ENCODE results near the gene LRIG1.
"Not testable (repeated sequence)": the region's sequence is repeated elsewhere in the genome, so short reads cannot be mapped to it uniquely, and the experiment has no call there.

LRIG1 gene

DNA sequence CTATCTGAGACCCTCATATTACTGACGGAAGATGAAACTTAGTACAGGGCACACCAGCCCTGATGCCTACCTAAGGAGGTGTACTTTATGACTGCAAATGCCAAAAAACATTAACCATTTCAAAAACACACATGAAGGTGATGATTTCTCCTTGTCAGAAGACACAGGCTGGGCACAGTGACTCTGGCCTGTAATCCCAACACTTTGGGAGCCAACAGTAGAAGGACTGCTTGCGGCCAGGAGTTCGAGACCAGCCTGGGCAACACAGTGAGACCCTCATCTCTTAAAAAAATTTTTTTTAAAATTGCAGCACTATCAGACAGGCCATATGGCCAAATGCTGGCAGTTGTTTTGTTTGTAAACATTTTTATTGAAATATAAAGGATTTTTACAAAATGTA, 73.5 kb downstream of the LRIG1 start:
- H3K4me3 ChIP-seq (ENCODE audit: low read depth, low read length), result no peak overlapping the region
- TF ChIP-seq, protein P1, sequence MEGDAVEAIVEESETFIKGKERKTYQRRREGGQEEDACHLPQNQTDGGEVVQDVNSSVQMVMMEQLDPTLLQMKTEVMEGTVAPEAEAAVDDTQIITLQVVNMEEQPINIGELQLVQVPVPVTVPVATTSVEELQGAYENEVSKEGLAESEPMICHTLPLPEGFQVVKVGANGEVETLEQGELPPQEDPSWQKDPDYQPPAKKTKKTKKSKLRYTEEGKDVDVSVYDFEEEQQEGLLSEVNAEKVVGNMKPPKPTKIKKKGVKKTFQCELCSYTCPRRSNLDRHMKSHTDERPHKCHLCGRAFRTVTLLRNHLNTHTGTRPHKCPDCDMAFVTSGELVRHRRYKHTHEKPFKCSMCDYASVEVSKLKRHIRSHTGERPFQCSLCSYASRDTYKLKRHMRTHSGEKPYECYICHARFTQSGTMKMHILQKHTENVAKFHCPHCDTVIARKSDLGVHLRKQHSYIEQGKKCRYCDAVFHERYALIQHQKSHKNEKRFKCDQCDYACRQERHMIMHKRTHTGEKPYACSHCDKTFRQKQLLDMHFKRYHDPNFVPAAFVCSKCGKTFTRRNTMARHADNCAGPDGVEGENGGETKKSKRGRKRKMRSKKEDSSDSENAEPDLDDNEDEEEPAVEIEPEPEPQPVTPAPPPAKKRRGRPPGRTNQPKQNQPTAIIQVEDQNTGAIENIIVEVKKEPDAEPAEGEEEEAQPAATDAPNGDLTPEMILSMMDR (IDR thresholded peaks at IDR 0.05; ENCODE audit: control insufficient read depth, extremely low read depth, insufficient read depth), result no peak
- DNase-seq (ENCODE audit: low read depth), result no peak

DNA sequence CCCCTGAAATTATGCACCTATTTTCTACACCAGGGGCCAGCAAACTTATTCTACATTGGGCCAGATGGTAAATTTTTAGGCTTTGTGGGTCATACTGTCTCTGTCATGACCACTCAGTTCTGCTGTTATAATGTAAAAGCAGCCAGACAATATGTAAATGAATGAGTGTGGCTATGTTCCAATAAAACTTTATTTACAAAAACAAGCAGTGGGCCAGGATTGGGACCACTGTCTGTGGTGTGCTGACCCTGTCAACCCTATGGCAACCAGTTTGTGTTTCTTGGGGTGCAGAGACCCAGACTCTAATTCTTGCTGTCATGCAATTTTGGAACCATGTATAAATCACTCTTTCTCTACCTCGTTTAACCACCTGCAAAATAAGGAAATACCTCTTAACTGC, 74.7 kb downstream of the LRIG1 start:
- H3K4me3 ChIP-seq (ENCODE audit: low read depth, low read length), result no peak overlapping the region
- TF ChIP-seq, protein P1 (IDR thresholded peaks at IDR 0.05; ENCODE audit: control insufficient read depth, extremely low read depth, insufficient read depth), result no peak
- DNase-seq (ENCODE audit: low read depth), result no peak

DNA sequence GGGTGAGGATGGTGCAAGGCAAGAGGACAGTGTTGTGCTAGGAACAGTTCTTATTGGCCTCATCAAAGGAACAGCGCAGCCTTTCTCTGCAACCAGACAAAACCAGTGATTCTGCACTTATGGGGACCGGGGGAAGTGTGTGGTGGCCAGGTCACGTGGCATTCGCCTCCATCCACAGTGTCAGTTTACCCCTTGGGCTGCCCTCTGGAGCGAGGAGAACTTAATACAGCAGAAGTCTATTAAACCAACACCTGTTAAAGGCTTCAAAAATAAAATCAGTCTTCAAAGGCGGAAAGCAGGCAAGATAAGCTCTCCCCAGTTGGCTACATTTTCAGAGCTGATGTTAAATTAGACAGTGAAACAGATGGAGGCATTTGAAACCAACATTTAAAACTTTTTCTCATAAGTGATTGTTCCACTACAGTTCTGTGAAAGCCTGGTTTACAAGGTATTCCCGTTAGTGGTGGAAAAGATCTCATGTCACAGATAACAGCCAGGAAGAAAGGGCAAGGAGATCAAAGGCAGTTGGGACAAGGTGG, 75.2 kb downstream of the LRIG1 start:
- TF ChIP-seq, protein P1 (IDR thresholded peaks at IDR 0.05; ENCODE audit: control insufficient read depth, extremely low read depth, insufficient read depth), result no peak
- no peak for DNase-seq (ENCODE audit: low read depth)
- H3K4me3 ChIP-seq (ENCODE audit: low read depth, low read length), result no peak overlapping the region

DNA sequence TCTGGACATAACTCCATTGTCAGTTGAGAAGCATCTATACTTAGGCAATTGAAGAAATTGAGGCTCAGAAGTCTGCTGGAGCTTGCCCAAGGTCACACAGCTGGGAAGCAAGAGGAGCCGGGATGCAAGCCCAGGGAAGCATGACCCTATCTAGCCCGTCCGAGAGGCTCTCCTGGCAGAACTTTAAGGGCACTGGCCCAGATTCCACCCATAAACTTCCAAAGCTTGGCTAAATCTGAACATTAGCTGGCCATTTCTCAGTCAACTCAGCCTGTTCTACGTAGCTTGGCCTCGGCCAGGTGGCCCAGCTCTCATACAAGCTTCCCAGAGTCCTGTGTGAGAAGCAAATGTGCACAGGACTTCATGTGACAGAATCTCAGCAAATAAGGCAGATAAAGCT, 75.8 kb downstream of the LRIG1 start:
- DNase-seq (ENCODE audit: low read depth), result peak; percentile 95
- no peak overlapping the region for H3K4me3 ChIP-seq (ENCODE audit: low read depth, low read length)
- TF ChIP-seq, protein P1 (IDR thresholded peaks at IDR 0.05; ENCODE audit: control insufficient read depth, extremely low read depth, insufficient read depth), result no peak

DNA sequence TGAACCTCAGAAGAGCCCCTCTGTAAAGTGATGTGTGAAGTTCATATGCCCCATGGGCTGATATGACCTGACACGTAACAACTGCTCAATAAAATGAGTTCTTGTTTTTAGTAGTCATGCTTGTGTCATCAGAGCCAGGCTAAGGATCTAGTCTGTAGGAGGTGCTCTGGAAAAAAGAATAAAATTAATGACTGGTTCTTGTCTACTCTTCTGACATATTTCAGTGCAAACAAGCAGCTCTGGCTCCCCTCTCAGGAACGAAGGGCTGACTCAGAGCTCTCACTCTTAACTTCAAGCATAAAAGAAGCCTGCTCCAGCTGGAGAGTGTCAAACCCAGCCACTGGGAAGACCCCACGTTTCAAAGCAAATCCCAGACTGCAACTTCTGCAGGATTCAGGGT, 77.0 kb downstream of the LRIG1 start:
- TF ChIP-seq, protein P1 (IDR thresholded peaks at IDR 0.05; ENCODE audit: control insufficient read depth, extremely low read depth, insufficient read depth), result no peak
- DNase-seq (ENCODE audit: low read depth), result no peak
- H3K4me3 ChIP-seq (ENCODE audit: low read depth, low read length), result no peak overlapping the region

DNA sequence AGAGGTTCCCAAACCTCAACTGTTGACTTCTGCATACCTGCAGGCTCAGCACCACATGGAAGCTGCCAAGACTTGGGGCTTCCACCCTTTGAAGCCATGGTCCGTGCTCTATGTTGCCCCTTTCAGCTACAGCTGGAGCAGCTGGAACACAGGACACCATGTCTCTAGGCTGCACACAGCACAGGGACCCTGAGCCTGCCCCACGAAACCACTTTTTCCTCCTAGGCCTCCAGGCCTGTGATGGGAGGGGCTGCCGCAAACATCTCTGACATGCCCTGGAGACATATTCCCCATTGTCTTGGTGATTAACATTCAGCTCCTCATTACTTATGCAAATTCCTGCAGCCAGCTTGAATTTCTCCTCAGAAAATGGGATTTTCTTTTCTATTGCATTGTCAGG, 78.9 kb downstream of the LRIG1 start:
- DNase-seq (ENCODE audit: low read depth); H3K4me3 ChIP-seq (ENCODE audit: low read depth, low read length): not testable (repeated sequence)

DNA sequence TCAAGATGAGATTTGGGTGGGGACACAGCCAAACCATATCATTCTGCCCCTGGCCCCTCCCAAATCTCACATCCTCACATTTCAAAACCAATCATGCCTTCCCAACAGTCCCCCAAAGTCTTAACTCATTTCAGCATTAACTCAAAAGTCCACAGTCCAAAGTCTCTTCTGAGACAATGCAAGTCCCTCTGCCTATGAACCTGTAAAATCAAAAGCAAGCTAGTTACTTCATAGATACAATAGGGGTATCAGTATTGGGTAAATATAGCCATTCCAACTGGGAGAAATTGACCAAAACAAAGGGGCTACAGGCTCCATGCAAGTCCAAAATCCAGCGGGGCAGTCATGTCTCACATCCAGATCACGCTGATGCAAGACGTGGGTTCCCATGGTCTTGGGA, 79.7 kb downstream of the LRIG1 start:
- DNase-seq (ENCODE audit: low read depth); H3K4me3 ChIP-seq (ENCODE audit: low read depth, low read length): not testable (repeated sequence)

DNA sequence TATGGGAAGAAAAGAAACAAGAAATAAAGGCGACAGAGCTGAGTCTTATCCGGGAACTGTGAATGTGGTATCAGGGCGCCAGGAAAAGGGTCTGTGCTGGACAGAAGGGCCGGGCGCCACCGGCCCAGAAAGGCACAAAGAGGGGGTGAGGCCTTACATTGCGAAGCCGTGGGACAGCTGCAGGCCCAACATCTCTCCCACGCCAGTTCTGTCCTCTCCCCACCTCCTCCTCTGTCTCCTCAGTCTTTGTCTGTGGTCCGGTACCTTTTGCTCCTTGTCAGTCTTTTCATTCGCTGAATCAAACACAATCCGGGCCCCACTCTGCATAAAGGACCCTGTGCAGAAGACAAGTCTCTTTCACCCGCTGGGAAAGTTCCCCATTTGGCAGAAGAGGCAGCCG, 81.8 kb downstream of the LRIG1 start:
- TF ChIP-seq, protein P1 (IDR thresholded peaks at IDR 0.05; ENCODE audit: control insufficient read depth, extremely low read depth, insufficient read depth), result no peak
- H3K4me3 ChIP-seq (ENCODE audit: low read depth, low read length), result no peak overlapping the region
- no peak for DNase-seq (ENCODE audit: low read depth)
